ENCODE data around the gene SLX4IP. TPM values are rescaled to one million over a fixed set of nuclear protein-coding genes. Genes with fewer than 3 reads are reported as not detected.

The SLX4IP gene
- total and polyA plus RNA-seq, 8 donors, result 2.5 to 6.4 (median 2.8) TPM

DNA sequence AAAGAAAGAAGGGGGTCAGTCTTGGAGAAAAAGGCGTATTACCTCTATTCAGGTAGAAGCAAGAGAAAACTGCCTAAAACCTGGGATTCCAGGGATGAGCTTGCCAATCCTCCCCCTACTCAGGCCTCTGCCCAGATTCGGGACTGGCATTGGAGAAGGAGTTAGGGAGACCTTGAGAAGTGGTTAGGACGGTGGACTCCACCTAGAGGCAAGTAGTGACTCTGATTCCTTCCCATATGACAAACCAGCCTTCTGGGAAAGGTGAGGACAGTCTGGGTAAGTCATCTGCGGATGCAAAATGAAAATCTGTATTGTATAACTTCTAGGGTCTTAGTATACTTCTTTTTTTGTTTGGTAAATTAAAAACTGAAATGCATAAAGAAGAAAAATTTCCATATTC lies 43.8 kb downstream of the SLX4IP start:
- TF ChIP-seq, protein P1, sequence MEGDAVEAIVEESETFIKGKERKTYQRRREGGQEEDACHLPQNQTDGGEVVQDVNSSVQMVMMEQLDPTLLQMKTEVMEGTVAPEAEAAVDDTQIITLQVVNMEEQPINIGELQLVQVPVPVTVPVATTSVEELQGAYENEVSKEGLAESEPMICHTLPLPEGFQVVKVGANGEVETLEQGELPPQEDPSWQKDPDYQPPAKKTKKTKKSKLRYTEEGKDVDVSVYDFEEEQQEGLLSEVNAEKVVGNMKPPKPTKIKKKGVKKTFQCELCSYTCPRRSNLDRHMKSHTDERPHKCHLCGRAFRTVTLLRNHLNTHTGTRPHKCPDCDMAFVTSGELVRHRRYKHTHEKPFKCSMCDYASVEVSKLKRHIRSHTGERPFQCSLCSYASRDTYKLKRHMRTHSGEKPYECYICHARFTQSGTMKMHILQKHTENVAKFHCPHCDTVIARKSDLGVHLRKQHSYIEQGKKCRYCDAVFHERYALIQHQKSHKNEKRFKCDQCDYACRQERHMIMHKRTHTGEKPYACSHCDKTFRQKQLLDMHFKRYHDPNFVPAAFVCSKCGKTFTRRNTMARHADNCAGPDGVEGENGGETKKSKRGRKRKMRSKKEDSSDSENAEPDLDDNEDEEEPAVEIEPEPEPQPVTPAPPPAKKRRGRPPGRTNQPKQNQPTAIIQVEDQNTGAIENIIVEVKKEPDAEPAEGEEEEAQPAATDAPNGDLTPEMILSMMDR (IDR thresholded peaks at IDR 0.05), result no peak
- DNase-seq (no peak), ATAC-seq (no peak), FAIRE-seq (no peak)
- Histone ChIP-seq H3K27me3 (no peaks in the 10 kb centered on the region), H3K9me3 (no peaks in the 10 kb centered on the region), H3K36me3 (no peaks in the 10 kb centered on the region), H3K27ac (no peak overlapping the region), H3K4me1 (no peaks in the 10 kb centered on the region), H3K4me3 (no peak overlapping the region)
- intact Hi-C loops (cut with DNase I), result no loop called here
- 77 to 85% methylated on average over 4 of the region's 4 CpGs for WGBS, 2 donors

DNA sequence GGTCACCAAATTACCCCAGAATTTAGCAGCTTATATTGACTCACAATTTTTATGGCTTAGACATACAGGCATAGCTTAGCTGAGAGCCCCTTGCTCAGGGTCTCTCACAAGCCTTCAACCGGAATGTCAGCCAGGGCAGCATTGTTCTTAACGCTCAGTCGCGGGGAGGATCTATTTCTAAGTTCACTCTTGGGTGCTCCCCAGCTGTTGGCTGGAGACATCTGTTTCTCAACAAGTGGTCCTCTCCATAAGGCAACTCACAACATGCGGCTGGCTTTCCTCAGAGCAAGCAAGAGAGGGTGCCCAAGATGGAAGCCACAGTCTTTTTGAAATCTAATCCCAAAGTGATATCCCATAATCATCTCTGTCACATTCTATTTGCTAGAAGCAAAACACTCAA lies 46.6 kb downstream of the SLX4IP start:
- DNase-seq, result no peak
- no peaks in the 10 kb centered on the region for H3K4me1 ChIP-seq
- intact Hi-C loops (cut with DNase I), result no loop called here
- whole genome bisulfite sequencing, 2 donors, result 82 to 86% methylated on average over 5 of the region's 5 CpGs
- H3K36me3 ChIP-seq, result no peaks in the 10 kb centered on the region
- no peak overlapping the region for H3K27ac ChIP-seq
- H3K9me3 ChIP-seq, result no peaks in the 10 kb centered on the region
- no peak for FAIRE-seq
- H3K27me3 ChIP-seq, result no peaks in the 10 kb centered on the region
- TF ChIP-seq, protein P1 (IDR thresholded peaks at IDR 0.05), result no peak
- no peak overlapping the region for H3K4me3 ChIP-seq
- ATAC-seq, result no peak

GRCh38 chr20:10483691-10484090 lies 48.6 kb downstream of the SLX4IP start:
- FAIRE-seq (no peak), DNase-seq (no peak), ATAC-seq (no peak)
- TF ChIP-seq, protein P1 (IDR thresholded peaks at IDR 0.05), result no peak
- Histone ChIP-seq H3K4me3 (no peak overlapping the region), H3K27ac (no peak overlapping the region), H3K4me1 (no peaks in the 10 kb centered on the region), H3K27me3 (no peaks in the 10 kb centered on the region), H3K36me3 (no peaks in the 10 kb centered on the region), H3K9me3 (no peaks in the 10 kb centered on the region)
- intact Hi-C loops (cut with DNase I), result no loop called here
- WGBS, 2 donors, result 92 to 98% methylated on average over 2 of the region's 2 CpGs

DNA sequence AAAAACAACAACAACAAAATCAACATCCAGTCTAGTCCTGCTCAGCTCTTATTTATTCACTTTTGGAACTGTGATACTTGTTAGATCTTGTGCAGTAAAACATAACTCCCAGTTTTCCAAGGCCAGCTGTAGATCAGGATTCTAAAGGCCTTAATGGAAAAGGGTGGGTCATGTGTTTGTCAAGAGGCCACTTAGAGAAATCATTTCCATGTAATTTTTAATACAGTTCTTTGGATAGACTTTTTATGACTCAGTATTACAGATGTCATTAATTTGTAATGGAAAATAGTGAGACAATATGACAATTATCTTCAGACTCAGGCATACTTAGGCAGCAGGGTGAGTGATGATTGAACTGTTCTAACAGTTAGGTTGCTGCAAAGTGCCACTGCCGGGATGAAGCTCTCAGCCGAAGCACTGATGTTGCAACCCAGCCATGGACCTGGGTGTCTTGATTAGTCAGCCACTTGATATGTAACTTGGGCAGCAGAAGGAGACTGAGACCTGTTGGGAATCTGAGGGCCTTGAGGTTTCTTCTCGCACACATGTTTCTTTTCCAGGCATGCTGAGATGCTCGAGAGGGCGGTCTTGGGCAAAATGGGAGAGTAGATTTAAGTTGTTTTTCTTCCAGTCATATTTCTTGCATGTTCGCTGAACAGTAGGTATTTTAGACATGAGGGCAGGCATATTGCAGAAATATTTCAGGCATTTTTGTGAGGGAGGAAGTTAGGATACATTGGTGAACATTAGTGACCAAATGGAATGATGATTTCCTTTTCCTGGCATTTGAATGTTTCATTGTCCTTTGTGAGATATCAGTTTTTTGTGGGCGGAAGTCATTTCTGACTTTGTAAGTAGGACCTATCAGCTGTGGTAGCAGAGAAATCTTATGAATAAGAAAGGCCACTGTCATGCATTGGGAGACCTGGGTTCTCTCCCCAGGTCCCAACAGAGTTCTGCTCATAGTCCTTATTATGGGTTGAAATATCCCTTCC lies 52.3 kb downstream of the SLX4IP start:
- Histone ChIP-seq H3K27ac (no peak overlapping the region), H3K36me3 (no peaks in the 10 kb centered on the region), H3K27me3 (no peaks in the 10 kb centered on the region), H3K9me3 (no peaks in the 10 kb centered on the region), H3K4me3 (no peak overlapping the region), H3K4me1 (no peaks in the 10 kb centered on the region)
- ATAC-seq (peak in 1 of 4 donors; percentile 44), FAIRE-seq (no peak), DNase-seq (no peak)
- intact Hi-C loops (cut with DNase I), result no loop called here
- WGBS, 2 donors, result 87 to 96% methylated on average over 7 of the region's 7 CpGs
- TF ChIP-seq, protein P1 (IDR thresholded peaks at IDR 0.05), result no peak

- DNase-seq (no peak), FAIRE-seq (no peak), ATAC-seq (no peak)
- Histone ChIP-seq H3K36me3 (no peaks in the 10 kb centered on the region), H3K27me3 (no peaks in the 10 kb centered on the region), H3K4me3 (no peak overlapping the region), H3K4me1 (no peaks in the 10 kb centered on the region), H3K9me3 (no peaks in the 10 kb centered on the region), H3K27ac (no peak overlapping the region)
- WGBS, 2 donors, result 94 to 100% methylated on average over 1 of the region's 1 CpG
- TF ChIP-seq, protein P1 (IDR thresholded peaks at IDR 0.05), result no peak
- intact Hi-C loops (cut with DNase I), result no loop called here
Measured at GRCh38 chr20:10488534-10488933, 53.4 kb downstream of the SLX4IP start.

Data from pancreas (tissue), 10 donors.